ENCODE measurements around the gene ZBTB7C.

The ZBTB7C gene

GRCh38 chr18:48375150-48375800, 33.9 kb downstream of the ZBTB7C start:
- H3K4me3 ChIP-seq (ENCODE audit: low read length), result no peak overlapping the region
- no peak for TF ChIP-seq CTCF (conservative IDR thresholded peaks at IDR 0.05; ENCODE audit: low read length)
- no peak for DNase-seq (ENCODE audit: low read depth)

GRCh38 chr18:48374423-48375149, 34.6 kb downstream of the ZBTB7C start:
- TF ChIP-seq CTCF (conservative IDR thresholded peaks at IDR 0.05; ENCODE audit: low read length), result no peak
- H3K4me3 ChIP-seq (ENCODE audit: low read length), result no peak overlapping the region
- no peak for DNase-seq (ENCODE audit: low read depth)

- DNase-seq (ENCODE audit: low read depth), result no peak
- H3K4me3 ChIP-seq (ENCODE audit: low read length), result no peak overlapping the region
- TF ChIP-seq CTCF (conservative IDR thresholded peaks at IDR 0.05; ENCODE audit: low read length), result no peak
These were observed 37.2 kb downstream of the ZBTB7C start for GRCh38 chr18:48371854-48372602.

- no peak overlapping the region for H3K4me3 ChIP-seq (ENCODE audit: low read length)
- TF ChIP-seq CTCF (conservative IDR thresholded peaks at IDR 0.05; ENCODE audit: low read length), result no peak
- no peak for DNase-seq (ENCODE audit: low read depth)
These were observed 41.6 kb downstream of the ZBTB7C start for GRCh38 chr18:48367557-48367956.

GRCh38 chr18:48365965-48366364, 43.2 kb downstream of the ZBTB7C start:
- H3K4me3 ChIP-seq (ENCODE audit: low read length), result no peak overlapping the region
- no peak for DNase-seq (ENCODE audit: low read depth)
- no peak for TF ChIP-seq CTCF (conservative IDR thresholded peaks at IDR 0.05; ENCODE audit: low read length)

GRCh38 chr18:48364146-48364545, 45.0 kb downstream of the ZBTB7C start:
- no peak for DNase-seq (ENCODE audit: low read depth)
- TF ChIP-seq CTCF (conservative IDR thresholded peaks at IDR 0.05; ENCODE audit: low read length), result no peak
- no peak overlapping the region for H3K4me3 ChIP-seq (ENCODE audit: low read length)

All from AG10803 (cell line).